Measurements from ENCODE around the gene CEP164. TPM values are rescaled to one million over a fixed set of nuclear protein-coding genes. Genes with fewer than 3 reads are reported as not detected.

The CEP164 gene
- polyA plus RNA-seq, 1 of the 3 experiments (the other 2 are of a cell fraction): 27.7 TPM

DNA sequence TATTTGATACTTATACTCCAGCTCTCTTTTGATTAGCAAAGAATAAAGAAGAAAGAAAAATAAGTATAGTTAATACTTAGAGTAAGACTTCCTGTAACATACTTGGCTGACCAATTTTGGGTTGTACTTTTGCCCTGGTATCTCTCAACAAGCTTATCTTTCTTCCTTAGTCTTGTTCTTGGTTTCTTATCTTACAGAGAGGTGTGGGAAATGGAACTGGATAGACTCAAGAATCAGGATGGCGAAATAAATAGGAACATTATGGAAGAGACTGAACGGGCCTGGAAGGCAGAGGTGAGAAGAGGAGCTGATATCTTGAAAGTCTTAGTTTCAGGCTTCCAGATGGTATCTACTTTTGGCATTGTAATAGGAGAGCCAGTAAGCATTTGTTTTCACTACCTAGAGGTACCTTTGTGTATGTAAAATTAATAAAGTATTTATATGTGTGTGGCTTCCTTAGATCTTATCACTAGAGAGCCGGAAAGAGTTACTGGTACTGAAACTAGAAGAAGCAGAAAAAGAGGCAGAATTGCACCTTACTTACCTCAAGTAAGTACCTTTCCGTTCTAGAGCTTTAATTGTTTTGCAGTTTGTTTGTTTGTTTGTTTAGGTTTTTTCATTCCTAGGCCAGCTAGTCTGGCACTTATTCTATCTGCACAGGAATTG lies 47.8 kb upstream of the CEP164 start:
- no peaks in the 10 kb centered on the region for H3K9me2 ChIP-seq
- POLR2A ChIA-PET: no interaction called here
- H3F3A ChIP-seq (replicated peaks; ENCODE audit: insufficient read depth): peaks cover 48% of the 10 kb centered on the region
- H4K20me1 ChIP-seq (ENCODE audit: insufficient read depth): no peaks in the 10 kb centered on the region; the same call in 1 of the 2 replicates
- H3K4me2 ChIP-seq: peak overlapping the region; percentile 65
- peak overlapping the region in 1 of 2 experiments; percentile 86; a peak in 2 of 4 replicates for H3K27ac ChIP-seq (ENCODE audit: low read depth in 2 of 2, low read length in 1 of 2)
- no peaks in the 10 kb centered on the region for H3K9me3 ChIP-seq
- no peaks in the 10 kb centered on the region for H3K27me3 ChIP-seq (ENCODE audit: insufficient read depth)
- H3K36me3 ChIP-seq (replicated peaks in 1 of 2; ENCODE audit: control insufficient read depth in 1 of 2, insufficient read depth in 2 of 2, low read length in 1 of 2): peaks cover 19 to 38% of the 10 kb centered on the region in 2 experiments
- no peak overlapping the region for H3K9ac ChIP-seq
- no peak for TF ChIP-seq EP300 (IDR thresholded peaks at IDR 0.05; ENCODE audit: borderline replicate concordance in 1 of 2, low read depth in 1 of 2, low read length in 1 of 2)
- no peak for TF ChIP-seq ELF1 (IDR thresholded peaks at IDR 0.05)
- TF ChIP-seq RXRA (IDR thresholded peaks at IDR 0.05; ENCODE audit: borderline replicate concordance, low read depth): no peak
- no peak for TF ChIP-seq RCOR1 (IDR thresholded peaks at IDR 0.05; ENCODE audit: low read length)
- no peak for TF ChIP-seq RFX5 (IDR thresholded peaks at IDR 0.05; ENCODE audit: low read length)
- no peak for TF ChIP-seq FOXM1 (IDR thresholded peaks at IDR 0.05; ENCODE audit: low read depth)
- TF ChIP-seq, protein P1, sequence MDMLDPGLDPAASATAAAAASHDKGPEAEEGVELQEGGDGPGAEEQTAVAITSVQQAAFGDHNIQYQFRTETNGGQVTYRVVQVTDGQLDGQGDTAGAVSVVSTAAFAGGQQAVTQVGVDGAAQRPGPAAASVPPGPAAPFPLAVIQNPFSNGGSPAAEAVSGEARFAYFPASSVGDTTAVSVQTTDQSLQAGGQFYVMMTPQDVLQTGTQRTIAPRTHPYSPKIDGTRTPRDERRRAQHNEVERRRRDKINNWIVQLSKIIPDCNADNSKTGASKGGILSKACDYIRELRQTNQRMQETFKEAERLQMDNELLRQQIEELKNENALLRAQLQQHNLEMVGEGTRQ (IDR thresholded peaks at IDR 0.05; ENCODE audit: borderline replicate concordance, low read depth, low read length): no peak
- no peak for TF ChIP-seq SIN3A (IDR thresholded peaks at IDR 0.05; ENCODE audit: borderline replicate concordance, low read depth, low read length)
- no peak for TF ChIP-seq SMC3 (IDR thresholded peaks at IDR 0.05; ENCODE audit: low read depth, low read length)
- no peak for TF ChIP-seq FOXJ3 (CRISPR knock-in tag; IDR thresholded peaks at IDR 0.05)
- no peak for TF ChIP-seq GABPA (IDR thresholded peaks at IDR 0.05; ENCODE audit: low read depth)
- TF ChIP-seq JUND (IDR thresholded peaks at IDR 0.05): no peak
- no peak overlapping the region for H3K4me3 ChIP-seq (ENCODE audit: low read depth in 2 of 2, low read length in 1 of 2)
- no peak overlapping the region; the same call in 1 of the 2 replicates for H2AFZ ChIP-seq (ENCODE audit: low read depth)
- CTCF ChIA-PET: no interaction called here
- H3K79me2 ChIP-seq (ENCODE audit: insufficient read depth): peaks cover 3% of the 10 kb centered on the region
- H3K4me1 ChIP-seq (ENCODE audit: control insufficient read depth in 1 of 2, insufficient read depth in 2 of 2, low read depth in 1 of 2, low read length in 1 of 2): peaks cover 0 to 32% of the 10 kb centered on the region in 2 experiments; a peak in 2 of 4 replicates
- 80% methylated on average over 4 of the region's 4 CpGs for WGBS (ENCODE audit: low lambda C conversion rate)
- no peak for DNase-seq

DNA sequence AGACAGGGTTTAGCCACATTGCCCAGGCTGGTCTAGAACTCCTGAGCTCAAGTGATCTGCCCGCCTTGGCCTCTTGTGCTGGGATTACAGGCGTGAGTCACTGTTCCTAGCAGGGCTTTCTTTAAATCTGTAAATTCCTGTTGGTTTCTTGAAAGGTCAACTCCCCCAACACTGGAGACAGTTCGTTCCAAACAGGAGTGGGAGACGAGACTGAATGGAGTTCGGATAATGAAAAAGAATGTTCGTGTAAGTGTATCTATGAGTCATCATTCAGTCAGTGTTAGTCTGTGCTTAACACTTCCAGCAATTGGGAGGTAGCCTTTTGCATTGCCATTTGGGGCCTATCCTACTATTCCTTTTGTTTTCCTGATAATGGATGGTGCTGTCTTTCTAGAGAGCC lies 46.5 kb upstream of the CEP164 start:
- Histone ChIP-seq H3K4me2 (peak overlapping the region; percentile 65), H3K79me2 (ENCODE audit: insufficient read depth) (peaks cover 3% of the 10 kb centered on the region), H3K27me3 (ENCODE audit: insufficient read depth) (no peaks in the 10 kb centered on the region)
- TF ChIP-seq GABPA (IDR thresholded peaks at IDR 0.05; ENCODE audit: low read depth) (no peak), NFIC (IDR thresholded peaks at IDR 0.05; ENCODE audit: borderline replicate concordance) (peak; percentile 15; the same call in 1 of the 2 replicates), ELF1 (IDR thresholded peaks at IDR 0.05) (no peak), SIN3A (IDR thresholded peaks at IDR 0.05; ENCODE audit: borderline replicate concordance, low read depth, low read length) (0 out of 2 replicates have a peak, but pooled peaks have one; percentile 47), TAF1 (IDR thresholded peaks at IDR 0.05; ENCODE audit: borderline replicate concordance, low read depth, low read length) (no peak), FOXM1 (IDR thresholded peaks at IDR 0.05; ENCODE audit: low read depth) (no peak), RFX5 (IDR thresholded peaks at IDR 0.05; ENCODE audit: low read length) (no peak), TEAD4 (IDR thresholded peaks at IDR 0.05; ENCODE audit: borderline replicate concordance, insufficient read depth) (peak; percentile 54; the same call in 1 of the 2 replicates), EP300 (IDR thresholded peaks at IDR 0.05; ENCODE audit: borderline replicate concordance in 1 of 2, low read depth in 1 of 2, low read length in 1 of 2) (peak in 1 of 2 experiments; percentile 73; a peak in 2 of 4 replicates)
- TF ChIP-seq, protein P2, sequence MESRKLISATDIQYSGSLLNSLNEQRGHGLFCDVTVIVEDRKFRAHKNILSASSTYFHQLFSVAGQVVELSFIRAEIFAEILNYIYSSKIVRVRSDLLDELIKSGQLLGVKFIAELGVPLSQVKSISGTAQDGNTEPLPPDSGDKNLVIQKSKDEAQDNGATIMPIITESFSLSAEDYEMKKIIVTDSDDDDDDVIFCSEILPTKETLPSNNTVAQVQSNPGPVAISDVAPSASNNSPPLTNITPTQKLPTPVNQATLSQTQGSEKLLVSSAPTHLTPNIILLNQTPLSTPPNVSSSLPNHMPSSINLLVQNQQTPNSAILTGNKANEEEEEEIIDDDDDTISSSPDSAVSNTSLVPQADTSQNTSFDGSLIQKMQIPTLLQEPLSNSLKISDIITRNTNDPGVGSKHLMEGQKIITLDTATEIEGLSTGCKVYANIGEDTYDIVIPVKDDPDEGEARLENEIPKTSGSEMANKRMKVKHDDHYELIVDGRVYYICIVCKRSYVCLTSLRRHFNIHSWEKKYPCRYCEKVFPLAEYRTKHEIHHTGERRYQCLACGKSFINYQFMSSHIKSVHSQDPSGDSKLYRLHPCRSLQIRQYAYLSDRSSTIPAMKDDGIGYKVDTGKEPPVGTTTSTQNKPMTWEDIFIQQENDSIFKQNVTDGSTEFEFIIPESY (IDR thresholded peaks at IDR 0.05; ENCODE audit: borderline replicate concordance, low read depth): no peak
- TF ChIP-seq, protein P1 (IDR thresholded peaks at IDR 0.05; ENCODE audit: borderline replicate concordance, low read depth, low read length): no peak
- TF ChIP-seq, protein P3, sequence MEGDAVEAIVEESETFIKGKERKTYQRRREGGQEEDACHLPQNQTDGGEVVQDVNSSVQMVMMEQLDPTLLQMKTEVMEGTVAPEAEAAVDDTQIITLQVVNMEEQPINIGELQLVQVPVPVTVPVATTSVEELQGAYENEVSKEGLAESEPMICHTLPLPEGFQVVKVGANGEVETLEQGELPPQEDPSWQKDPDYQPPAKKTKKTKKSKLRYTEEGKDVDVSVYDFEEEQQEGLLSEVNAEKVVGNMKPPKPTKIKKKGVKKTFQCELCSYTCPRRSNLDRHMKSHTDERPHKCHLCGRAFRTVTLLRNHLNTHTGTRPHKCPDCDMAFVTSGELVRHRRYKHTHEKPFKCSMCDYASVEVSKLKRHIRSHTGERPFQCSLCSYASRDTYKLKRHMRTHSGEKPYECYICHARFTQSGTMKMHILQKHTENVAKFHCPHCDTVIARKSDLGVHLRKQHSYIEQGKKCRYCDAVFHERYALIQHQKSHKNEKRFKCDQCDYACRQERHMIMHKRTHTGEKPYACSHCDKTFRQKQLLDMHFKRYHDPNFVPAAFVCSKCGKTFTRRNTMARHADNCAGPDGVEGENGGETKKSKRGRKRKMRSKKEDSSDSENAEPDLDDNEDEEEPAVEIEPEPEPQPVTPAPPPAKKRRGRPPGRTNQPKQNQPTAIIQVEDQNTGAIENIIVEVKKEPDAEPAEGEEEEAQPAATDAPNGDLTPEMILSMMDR (IDR thresholded peaks at IDR 0.05): no peak
- TF ChIP-seq, protein P4, sequence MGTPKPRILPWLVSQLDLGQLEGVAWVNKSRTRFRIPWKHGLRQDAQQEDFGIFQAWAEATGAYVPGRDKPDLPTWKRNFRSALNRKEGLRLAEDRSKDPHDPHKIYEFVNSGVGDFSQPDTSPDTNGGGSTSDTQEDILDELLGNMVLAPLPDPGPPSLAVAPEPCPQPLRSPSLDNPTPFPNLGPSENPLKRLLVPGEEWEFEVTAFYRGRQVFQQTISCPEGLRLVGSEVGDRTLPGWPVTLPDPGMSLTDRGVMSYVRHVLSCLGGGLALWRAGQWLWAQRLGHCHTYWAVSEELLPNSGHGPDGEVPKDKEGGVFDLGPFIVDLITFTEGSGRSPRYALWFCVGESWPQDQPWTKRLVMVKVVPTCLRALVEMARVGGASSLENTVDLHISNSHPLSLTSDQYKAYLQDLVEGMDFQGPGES (IDR thresholded peaks at IDR 0.05; ENCODE audit: low read depth, low read length): no peak

More for the DNA sequence above, 46.5 kb upstream of the CEP164 start:
- peaks cover 0 to 28% of the 10 kb centered on the region in 2 experiments; a peak in 2 of 4 replicates for H3K4me1 ChIP-seq (ENCODE audit: control insufficient read depth in 1 of 2, insufficient read depth in 2 of 2, low read depth in 1 of 2, low read length in 1 of 2)
- peaks cover 36% of the 10 kb centered on the region for H3F3A ChIP-seq (replicated peaks; ENCODE audit: insufficient read depth)
- ChIA-PET CTCF (no interaction called here), POLR2A (no interaction called here)
- peak overlapping the region; percentile 47; the same call in 1 of the 2 replicates for H3K9ac ChIP-seq
- H4K20me1 ChIP-seq (ENCODE audit: insufficient read depth): no peaks in the 10 kb centered on the region; the same call in 1 of the 2 replicates
- no peak for DNase-seq
- peaks cover 32 to 49% of the 10 kb centered on the region in 2 experiments for H3K36me3 ChIP-seq (replicated peaks in 1 of 2; ENCODE audit: control insufficient read depth in 1 of 2, insufficient read depth in 2 of 2, low read length in 1 of 2)
- no peak overlapping the region for H3K4me3 ChIP-seq (ENCODE audit: low read depth in 2 of 2, low read length in 1 of 2)
- H3K27ac ChIP-seq (ENCODE audit: low read depth in 2 of 2, low read length in 1 of 2): peak overlapping the region; percentile 16 to 86; a peak in 3 of 4 replicates
- 19% methylated on average over 6 of the region's 6 CpGs for WGBS (ENCODE audit: low lambda C conversion rate)
- H3K9me3 ChIP-seq: no peaks in the 10 kb centered on the region
- H3K9me2 ChIP-seq: no peaks in the 10 kb centered on the region
- H2AFZ ChIP-seq (ENCODE audit: low read depth): no peak overlapping the region
